NCI-H146 treated with DMSO at 0.1 percent for 48 hours (cell line): ENCODE measurements around the gene DPH5.
"Not testable (repeated sequence)": the region's sequence is repeated elsewhere in the genome, so short reads cannot be mapped to it uniquely, and the experiment has no call there.

Source experiments
- DNase-seq: peaks from one replicate; lab custom pipeline; 2025; ENCODE audit not compliant: unreplicated experiment; lab: John Stamatoyannopoulos, UW

Gene DPH5, protein sequence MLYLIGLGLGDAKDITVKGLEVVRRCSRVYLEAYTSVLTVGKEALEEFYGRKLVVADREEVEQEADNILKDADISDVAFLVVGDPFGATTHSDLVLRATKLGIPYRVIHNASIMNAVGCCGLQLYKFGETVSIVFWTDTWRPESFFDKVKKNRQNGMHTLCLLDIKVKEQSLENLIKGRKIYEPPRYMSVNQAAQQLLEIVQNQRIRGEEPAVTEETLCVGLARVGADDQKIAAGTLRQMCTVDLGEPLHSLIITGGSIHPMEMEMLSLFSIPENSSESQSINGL

DNA sequence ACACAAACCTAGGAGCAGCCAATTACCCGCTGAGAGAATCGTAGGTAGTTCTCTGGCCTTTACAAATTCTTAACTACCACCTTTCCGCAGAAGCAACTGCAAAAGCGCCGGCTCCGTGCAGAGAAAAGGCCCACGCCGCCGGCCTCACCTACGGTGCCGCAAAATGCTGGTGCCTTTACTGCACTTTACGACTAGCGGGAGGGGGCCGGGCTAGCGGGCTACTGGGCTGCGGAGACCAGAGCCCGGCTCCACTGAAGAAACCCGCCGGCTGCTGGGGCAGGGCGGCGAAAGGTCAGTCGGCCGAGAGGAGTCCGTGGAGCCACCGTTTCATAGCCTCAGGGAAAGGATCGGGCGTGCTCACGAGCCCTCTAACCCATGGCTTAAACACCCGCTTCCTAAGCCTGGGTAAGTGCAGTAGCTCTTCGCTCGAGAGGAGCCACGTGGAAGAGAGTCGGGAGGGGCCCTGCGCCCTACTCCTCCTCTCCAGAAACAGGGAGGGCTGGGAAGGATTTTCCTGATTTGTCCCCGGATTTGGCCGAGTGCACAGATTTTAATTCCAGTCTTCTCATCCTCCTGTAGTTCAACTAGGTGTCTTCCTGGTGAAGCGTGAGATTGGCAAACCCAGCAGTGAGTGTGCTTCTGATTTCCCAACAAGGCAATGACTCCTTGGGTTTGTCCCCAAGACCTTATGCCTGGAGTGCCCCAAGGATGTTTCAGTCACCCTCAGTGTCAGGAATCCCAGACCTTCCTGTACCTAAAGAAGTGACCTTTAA lies at the start of gene DPH5:
TSS of gene DPH5 (minus strand) at position 128 of the 773 bp plus-strand sequence. CDS start 341 bp downstream, outside the sequence.
- peak; percentile 79 for DNase-seq

DNA sequence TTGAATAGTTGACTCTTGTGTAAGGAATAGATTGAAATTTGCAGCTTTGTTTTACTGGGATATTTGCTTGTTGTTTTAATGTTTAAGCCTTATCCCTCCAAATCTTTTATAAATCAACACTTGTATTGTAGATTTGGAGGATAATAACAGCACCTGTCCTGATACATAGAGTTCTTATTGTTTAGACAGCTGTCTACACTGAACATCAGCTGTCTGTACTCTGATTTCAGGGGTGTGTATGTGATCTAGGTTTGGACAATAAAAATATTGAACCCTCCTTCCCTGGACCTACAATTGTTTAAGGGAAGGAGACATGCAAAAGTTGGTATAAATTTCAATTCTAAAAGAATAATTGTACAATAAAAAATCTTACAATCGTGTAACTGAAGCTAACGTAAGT lies 48.3 kb upstream of the DPH5 start:
- DNase-seq, result peak; percentile 17

GRCh38 chr1:101071470-101071891 lies 45.9 kb upstream of the DPH5 start:
- no peak for DNase-seq

- no peak for DNase-seq
These were observed 43.6 kb upstream of the DPH5 start for GRCh38 chr1:101069158-101069557.

GRCh38 chr1:101066937-101067335 lies 41.4 kb upstream of the DPH5 start:
- not testable (repeated sequence) for DNase-seq

DNA sequence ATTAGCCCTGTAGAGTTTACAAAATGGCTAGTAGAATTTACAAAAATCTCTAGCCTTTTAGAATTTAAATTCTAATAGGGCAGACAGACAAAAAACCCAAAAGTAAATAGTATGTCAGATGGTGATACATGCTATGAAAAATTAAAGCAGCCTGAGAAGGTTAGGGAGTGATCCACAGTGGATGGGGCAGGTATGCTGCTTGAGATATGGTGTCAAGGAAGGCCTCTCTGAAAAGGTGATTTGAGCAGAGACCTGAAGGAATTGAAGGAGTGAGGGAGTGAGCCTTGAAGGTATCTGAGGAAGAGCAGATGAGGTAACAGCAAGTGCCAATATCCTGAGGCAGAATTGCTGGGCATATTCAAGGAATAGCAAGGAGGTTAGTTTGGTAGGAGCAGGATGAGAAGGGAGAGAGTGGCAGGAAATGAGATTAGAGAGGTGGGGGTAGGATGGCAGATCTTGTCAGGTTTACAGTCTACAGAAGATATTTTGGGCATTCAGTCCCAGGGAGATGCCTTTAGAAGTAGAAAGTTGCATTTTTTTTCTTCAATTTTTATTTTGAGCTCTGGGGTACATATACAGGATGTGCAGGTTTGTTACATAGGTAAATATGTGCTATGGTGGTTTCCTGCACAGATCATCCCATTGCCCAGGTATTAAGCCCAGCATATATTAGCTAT lies 40.8 kb upstream of the DPH5 start:
- DNase-seq, result no peak

GRCh38 chr1:101065575-101065974 lies 40.0 kb upstream of the DPH5 start:
- no peak for DNase-seq

DNA sequence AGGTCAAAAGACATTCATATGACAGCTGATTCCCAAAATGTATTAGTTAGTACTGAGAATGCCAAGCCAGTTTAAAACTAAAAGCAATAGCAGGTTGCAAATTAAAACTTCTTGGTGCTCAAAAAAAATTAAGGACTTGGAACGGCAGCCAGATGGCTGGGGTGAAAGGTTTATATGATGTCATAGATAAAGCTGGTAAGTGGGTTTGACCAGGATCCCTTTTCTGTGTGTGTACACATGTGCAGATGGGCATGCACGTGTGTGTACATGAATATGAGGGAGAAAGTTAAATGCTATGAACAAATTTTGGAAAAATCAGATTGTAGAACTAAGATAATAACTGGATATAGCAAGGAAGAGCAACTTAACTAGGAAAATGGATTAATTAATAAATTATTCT lies 39.1 kb upstream of the DPH5 start:
- no peak for DNase-seq

GRCh38 chr1:101060992-101061391 lies 35.4 kb upstream of the DPH5 start:
- no peak for DNase-seq

DNA sequence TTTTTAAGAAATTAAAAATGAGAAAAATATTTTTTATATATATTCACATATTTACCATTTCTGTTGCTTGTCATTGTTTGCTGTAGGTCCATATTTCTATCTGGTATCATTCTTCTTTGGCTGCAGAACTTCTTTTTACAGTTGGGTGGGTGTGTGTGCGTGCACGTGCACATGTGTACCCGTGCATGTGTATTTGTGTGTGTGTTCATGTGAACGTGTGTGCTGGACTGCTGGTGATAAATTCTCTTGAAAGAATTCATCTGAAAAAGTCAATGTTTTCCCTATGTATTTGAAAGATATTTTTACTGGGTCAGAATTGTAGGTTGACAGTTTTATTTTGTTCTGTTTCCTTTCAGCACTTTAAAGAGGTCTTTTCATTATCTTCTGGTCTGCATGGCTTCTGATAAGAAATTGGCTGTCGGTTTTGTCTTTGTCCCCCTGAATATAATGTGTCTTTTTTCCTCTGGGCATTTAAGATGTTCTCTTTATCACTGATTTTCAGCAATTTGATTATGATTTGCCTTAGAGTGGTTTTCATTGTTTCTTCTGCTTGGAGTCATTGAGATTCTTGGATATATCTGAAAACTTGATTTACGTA lies 34.5 kb upstream of the DPH5 start:
- DNase-seq, result no peak

DNA sequence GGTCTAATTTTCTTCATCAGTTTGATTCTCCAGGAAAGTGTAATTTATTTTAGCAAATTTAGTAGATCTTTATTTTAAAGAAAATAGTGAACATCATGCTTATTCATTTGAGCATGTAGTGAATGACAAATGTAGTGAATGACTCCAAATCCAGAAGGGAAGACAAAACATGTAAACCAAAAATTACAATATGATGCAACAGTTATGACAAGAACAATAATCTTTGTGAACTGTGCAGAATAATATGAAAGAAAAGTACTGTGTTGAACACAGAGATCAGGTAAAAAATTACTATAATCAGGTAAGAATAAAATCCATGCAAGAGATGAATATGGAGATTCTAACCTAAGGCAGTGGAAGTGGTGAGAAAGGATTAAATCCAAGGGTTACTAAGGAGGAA lies 30.0 kb upstream of the DPH5 start:
- no peak for DNase-seq

DNA sequence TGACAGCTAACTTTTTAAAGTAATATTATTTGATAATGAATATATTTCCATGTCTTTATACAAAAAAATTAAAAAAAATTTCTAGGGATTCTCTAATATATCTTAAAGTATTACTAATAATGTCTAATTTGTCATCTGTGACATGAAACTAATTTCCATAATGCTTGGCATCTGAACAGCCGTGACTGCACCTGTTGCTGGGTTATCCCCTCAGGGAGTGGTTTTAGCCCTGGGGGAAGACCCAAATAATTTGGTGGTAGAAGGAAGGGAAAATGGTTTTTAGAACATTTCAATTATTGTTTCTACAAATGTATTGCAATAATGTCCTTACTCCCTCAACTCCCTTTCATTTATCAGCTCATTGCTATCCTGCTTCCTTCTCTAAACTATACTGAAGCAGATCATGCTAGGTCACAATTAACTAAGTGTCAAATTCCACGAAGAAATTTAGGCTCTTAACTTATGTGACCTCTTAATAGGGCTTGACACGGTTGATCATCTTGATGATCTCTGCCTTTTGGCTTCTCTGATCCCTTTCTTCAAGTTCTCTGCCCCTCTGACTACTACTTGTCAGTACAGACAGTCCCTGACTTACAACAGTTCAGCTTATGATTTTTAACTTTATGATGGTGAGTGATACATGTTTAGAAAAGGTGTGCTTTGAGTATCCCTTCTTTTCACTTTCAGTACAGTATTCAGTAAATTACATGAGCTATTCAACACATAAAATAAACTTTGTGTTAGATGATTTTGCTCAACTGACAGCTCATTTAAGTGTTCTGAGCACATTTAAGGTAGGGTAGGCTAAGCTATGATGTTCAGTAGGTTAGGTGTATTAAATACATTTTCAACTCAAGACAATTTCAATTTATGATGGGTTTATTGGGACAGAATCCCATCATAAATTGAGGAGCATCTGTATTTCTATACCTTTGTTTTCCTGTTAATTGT lies 26.4 kb upstream of the DPH5 start:
- no peak for DNase-seq

DNA sequence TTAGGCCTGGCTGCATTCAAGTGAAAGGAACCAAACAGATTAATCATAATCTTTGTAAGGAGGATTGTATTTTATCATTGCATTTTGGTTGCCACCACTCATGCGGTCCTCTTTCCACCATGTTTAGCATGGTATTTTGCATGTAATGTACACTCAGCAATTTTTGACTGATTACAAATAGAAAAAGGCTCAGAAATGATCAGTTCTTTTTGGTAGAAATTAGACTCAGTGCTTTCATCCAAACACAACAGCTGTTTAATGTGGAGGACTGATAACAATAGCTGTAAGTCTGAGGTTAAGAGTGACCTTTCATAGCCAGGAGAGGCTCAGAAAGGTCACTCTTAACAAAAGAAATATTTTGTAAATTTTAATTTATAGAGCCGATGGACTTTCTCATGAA lies 25.3 kb upstream of the DPH5 start:
- no peak for DNase-seq

GRCh38 chr1:101044749-101045148 lies 19.2 kb upstream of the DPH5 start:
- no peak for DNase-seq

DNA sequence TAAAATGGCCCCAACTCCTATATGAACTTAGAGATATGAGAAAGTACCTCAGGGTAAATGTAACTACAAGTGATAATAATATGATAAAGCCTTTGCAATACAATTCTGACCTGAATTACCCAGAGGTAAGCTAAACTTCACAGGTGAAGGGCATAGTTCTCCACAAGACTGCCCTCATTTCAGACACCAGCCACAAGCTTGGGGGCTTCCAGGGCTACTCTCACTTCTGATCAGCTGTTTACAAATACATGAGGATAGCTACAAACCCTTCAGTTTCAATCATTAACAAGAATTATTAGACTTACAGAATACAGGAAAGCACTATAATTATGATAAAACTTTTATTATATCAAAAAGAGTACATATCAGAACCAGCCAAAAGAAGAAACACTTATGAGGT lies 18.7 kb upstream of the DPH5 start:
- no peak for DNase-seq

- no peak for DNase-seq
These were observed 18.2 kb upstream of the DPH5 start for GRCh38 chr1:101043776-101044175.

DNA sequence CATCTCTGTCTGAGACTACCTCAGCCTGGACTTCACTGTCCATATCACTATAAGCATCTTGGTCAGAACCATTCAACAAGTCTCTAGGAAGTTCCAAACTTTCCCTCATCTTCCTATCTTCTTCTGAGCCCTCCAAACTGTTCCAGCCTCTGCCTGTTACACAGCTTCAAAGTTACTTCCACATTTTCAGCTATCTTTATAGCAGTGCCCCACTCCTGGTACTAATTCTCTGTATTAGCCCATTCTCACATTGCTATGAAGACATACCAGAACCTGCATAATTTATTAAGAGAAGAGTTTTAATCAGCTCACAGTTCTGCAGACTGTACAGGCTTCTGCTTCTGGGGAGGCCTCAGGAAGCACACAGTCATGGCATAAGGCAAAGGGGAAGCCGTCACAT lies 15.7 kb upstream of the DPH5 start:
- DNase-seq, result no peak

DNA sequence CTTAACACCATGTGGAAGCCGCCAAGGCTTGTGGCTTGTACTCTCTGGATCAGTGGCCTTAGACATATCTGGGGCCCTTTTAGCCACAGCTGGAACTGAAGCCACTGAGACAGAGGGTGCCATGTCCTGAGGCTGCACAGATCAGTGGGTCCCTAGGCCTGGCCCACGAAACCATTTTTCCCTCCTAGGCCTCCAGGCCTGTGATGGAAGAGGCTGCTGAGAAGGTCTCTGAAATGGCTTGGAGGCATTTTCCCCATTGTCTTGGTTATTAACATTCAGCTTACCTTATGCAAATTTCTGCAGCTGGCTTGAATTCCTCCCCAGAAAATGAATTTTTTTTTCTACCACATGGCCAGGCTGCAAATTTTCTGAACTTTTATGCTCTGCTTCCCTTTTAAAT lies 15.1 kb upstream of the DPH5 start:
- no peak for DNase-seq

- no peak for DNase-seq
These were observed 13.7 kb upstream of the DPH5 start for GRCh38 chr1:101039245-101039644.

DNA sequence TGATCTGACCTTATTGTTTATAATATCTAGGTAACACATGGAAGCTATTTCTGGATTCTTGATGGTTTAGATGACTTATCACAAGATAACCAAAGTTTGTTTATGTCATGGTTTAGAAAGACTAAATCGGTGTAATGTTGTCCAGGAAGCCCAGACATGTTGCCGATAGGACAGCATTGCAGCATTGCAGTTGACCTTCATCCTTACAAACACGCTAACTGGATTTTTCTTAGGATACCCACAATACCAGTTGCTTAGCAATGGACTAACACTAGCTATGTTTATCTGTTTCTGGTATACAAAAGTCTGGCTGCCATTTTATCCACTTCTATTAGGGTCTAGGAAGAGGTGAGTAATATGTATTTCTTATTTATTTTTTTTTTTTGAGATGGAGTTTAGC lies 11.7 kb upstream of the DPH5 start:
- no peak for DNase-seq

- no peak for DNase-seq
These were observed 7.4 kb upstream of the DPH5 start for GRCh38 chr1:101033017-101033416.
